ENCODE data around the gene PDE11A.

Gene PDE11A

DNA sequence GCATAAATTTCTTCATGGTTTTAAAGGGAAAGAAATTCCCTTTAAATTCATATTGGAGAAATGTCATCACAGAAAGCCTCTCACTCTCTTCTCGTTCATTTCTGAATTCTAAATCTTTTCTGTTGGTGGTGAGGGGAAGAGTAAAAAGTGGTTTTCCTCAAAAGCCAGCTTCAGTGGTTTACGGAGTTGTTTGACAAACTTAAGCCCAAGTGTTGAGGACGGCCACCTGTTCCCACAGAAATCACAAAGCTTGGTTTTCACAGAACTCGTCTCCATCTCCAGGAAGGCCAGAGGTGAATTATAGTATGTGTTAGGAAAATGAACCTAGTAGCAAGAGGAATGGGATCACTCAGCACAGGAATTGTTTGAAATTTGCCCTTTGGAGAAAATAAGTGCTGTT, 316.2 kb downstream of the PDE11A start:
- no peak for TF ChIP-seq EZH2phosphoT487 (IDR thresholded peaks at IDR 0.05; ENCODE audit: low read depth)
- TF ChIP-seq CTCF (IDR thresholded peaks at IDR 0.05; ENCODE audit: low read depth, low read length) = no peak
- Histone ChIP-seq H3K36me3 (replicated peaks; ENCODE audit: low read depth, low read length) (no peaks in the 10 kb centered on the region), H3K9ac (ENCODE audit: low read length) (no peak overlapping the region), H3K4me1 (ENCODE audit: low read length) (no peaks in the 10 kb centered on the region), H2AFZ (ENCODE audit: low read depth, low read length) (no peak overlapping the region), H3K9me3 (ENCODE audit: insufficient read depth, low read length) (no peaks in the 10 kb centered on the region), H3K4me2 (ENCODE audit: low read length) (no peak overlapping the region), H3K27ac (ENCODE audit: low read length) (no peak overlapping the region), H4K20me1 (ENCODE audit: insufficient read depth, low read length) (no peaks in the 10 kb centered on the region), H3K4me3 (ENCODE audit: low read length) (no peak overlapping the region), H3K79me2 (ENCODE audit: low read length) (no peaks in the 10 kb centered on the region), H3K27me3 (ENCODE audit: low read depth, low read length) (peaks cover 13% of the 10 kb centered on the region)

DNA sequence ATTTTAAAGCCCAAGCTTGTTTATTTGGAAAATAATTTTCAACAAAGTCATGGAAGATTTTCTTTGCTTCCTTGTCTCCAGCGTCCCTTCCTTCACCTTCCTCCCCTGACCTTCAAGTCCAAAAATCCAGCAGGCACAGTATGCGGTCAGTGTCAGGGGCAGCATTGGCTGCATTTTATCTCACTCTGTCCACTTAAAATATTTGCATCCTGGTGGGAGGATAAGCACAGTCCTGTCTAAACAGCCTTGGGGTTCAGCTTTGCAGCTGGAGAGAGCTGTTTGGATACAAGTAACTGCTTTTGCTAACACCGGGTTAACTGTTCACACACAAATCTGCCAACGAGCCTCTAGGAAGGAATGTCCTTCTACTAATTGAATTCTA, 318.1 kb downstream of the PDE11A start:
- Histone ChIP-seq H3K27me3 (ENCODE audit: low read depth, low read length) (peaks cover 1% of the 10 kb centered on the region; the same call in 1 of the 2 replicates), H3K36me3 (replicated peaks; ENCODE audit: low read depth, low read length) (no peaks in the 10 kb centered on the region), H3K9ac (ENCODE audit: low read length) (no peak overlapping the region), H3K4me2 (ENCODE audit: low read length) (no peak overlapping the region), H3K79me2 (ENCODE audit: low read length) (no peaks in the 10 kb centered on the region), H3K27ac (ENCODE audit: low read length) (no peak overlapping the region), H3K9me3 (ENCODE audit: insufficient read depth, low read length) (no peaks in the 10 kb centered on the region), H4K20me1 (ENCODE audit: insufficient read depth, low read length) (no peaks in the 10 kb centered on the region), H3K4me3 (ENCODE audit: low read length) (no peak overlapping the region), H3K4me1 (ENCODE audit: low read length) (no peaks in the 10 kb centered on the region), H2AFZ (ENCODE audit: low read depth, low read length) (no peak overlapping the region)
- TF ChIP-seq CTCF (IDR thresholded peaks at IDR 0.05; ENCODE audit: low read depth, low read length) (no peak), EZH2phosphoT487 (IDR thresholded peaks at IDR 0.05; ENCODE audit: low read depth) (no peak)

GRCh38 chr2:177753682-177754491, 318.7 kb downstream of the PDE11A start:
- no peak for TF ChIP-seq CTCF (IDR thresholded peaks at IDR 0.05; ENCODE audit: low read depth, low read length)
- TF ChIP-seq EZH2phosphoT487 (IDR thresholded peaks at IDR 0.05; ENCODE audit: low read depth) = no peak
- H3K9me3 ChIP-seq (ENCODE audit: insufficient read depth, low read length) = no peaks in the 10 kb centered on the region
- H3K4me2 ChIP-seq (ENCODE audit: low read length) = no peak overlapping the region
- H3K9ac ChIP-seq (ENCODE audit: low read length) = no peak overlapping the region
- no peaks in the 10 kb centered on the region for H4K20me1 ChIP-seq (ENCODE audit: insufficient read depth, low read length)
- H3K27ac ChIP-seq (ENCODE audit: low read length) = no peak overlapping the region
- no peak overlapping the region for H3K4me3 ChIP-seq (ENCODE audit: low read length)
- no peaks in the 10 kb centered on the region for H3K36me3 ChIP-seq (replicated peaks; ENCODE audit: low read depth, low read length)
- no peaks in the 10 kb centered on the region for H3K27me3 ChIP-seq (ENCODE audit: low read depth, low read length)
- no peak overlapping the region for H2AFZ ChIP-seq (ENCODE audit: low read depth, low read length)
- H3K4me1 ChIP-seq (ENCODE audit: low read length) = no peaks in the 10 kb centered on the region
- H3K79me2 ChIP-seq (ENCODE audit: low read length) = no peaks in the 10 kb centered on the region

DNA sequence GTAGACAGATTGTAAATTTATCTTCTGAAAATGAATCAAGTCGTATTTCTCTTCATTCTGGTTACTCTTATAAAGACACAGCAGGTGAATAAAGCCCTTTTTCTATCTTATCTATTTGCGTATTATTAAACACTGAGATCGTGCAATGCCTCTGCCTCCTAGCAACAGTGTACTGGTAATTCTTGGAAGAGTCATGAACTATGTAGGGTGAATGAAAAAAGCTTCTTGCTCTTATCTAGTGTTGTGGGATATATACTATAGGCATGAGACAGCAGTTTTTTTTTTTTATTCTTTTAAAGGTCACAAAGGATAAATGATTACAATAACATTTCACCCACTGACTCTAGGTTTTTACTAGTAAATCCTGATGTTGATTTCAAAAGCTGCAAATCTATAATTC, 324.2 kb downstream of the PDE11A start:
- Histone ChIP-seq H3K9ac (ENCODE audit: low read length) (no peak overlapping the region), H3K36me3 (replicated peaks; ENCODE audit: low read depth, low read length) (no peaks in the 10 kb centered on the region), H3K4me1 (ENCODE audit: low read length) (peaks cover 5% of the 10 kb centered on the region), H3K27ac (ENCODE audit: low read length) (no peak overlapping the region), H3K27me3 (ENCODE audit: low read depth, low read length) (no peaks in the 10 kb centered on the region), H3K4me2 (ENCODE audit: low read length) (no peak overlapping the region), H3K4me3 (ENCODE audit: low read length) (no peak overlapping the region), H3K79me2 (ENCODE audit: low read length) (no peaks in the 10 kb centered on the region), H2AFZ (ENCODE audit: low read depth, low read length) (no peak overlapping the region), H4K20me1 (ENCODE audit: insufficient read depth, low read length) (no peaks in the 10 kb centered on the region), H3K9me3 (ENCODE audit: insufficient read depth, low read length) (no peaks in the 10 kb centered on the region)
- TF ChIP-seq CTCF (IDR thresholded peaks at IDR 0.05; ENCODE audit: low read depth, low read length) (no peak), EZH2phosphoT487 (IDR thresholded peaks at IDR 0.05; ENCODE audit: low read depth) (no peak)
